Psoas muscle (tissue), 8 donors: ENCODE data around the gene PTOV1. TPM values are rescaled to one million over a fixed set of nuclear protein-coding genes. Genes with fewer than 3 reads are reported as not detected.

Experiments used
- ATAC-seq, 4 donors: fragments of 200-7000 bp; cut with Tn5 transposase; one replicate each; pipeline ENCODE4 v1.9.1; 2020; ENCODE audit warnings: moderate library complexity in 3 of 4, mild to moderate bottlenecking in 2 of 4
- DNase-seq, 2 donors: peaks; one replicate each; pipeline ENCODE4 v3.0.0-alpha.2; 2020
- H3K27ac ChIP-seq: fragments of 200-600 bp; one replicate; pipeline ENCODE4 v1.8.0; 2022
- H3K27me3 ChIP-seq, 3 donors: fragments of 200-600 bp in 1 of 3; one replicate each; pipeline versions ENCODE4 v1.6.1 to v1.8.0; 2013 to 2022; ENCODE audit warnings: low read length in 2 of 3, mild to moderate bottlenecking in 2 of 3, moderate library complexity in 1 of 3; ENCODE audit not compliant: insufficient read depth in 3 of 3
- H3K36me3 ChIP-seq, 2 donors: fragments of 200-600 bp in 1 of 2; one replicate each; pipeline versions ENCODE4 v1.6.1 to v1.8.0; 2013 to 2022; ENCODE audit warnings: low read depth in 1 of 2, mild to moderate bottlenecking in 1 of 2, moderate library complexity in 1 of 2; ENCODE audit not compliant: insufficient read depth in 1 of 2
- H3K4me1 ChIP-seq: fragments of 200-600 bp; one replicate; pipeline ENCODE4 v1.8.0; 2022
- H3K4me3 ChIP-seq: fragments of 200-600 bp; one replicate; pipeline ENCODE4 v1.8.0; 2022; ENCODE audit warnings: mild to moderate bottlenecking
- H3K9me3 ChIP-seq: fragments of 200-600 bp; one replicate; pipeline ENCODE4 v1.8.0; 2022
- CTCF ChIP-seq: fragments of 200-600 bp; IDR thresholded peaks from one replicate; pipeline ENCODE4 v1.8.0; 2022; ENCODE audit warnings: antibody characterized with exemption
- WGBS, 3 donors: extraction: QIAGEN DNeasy Blood & Tissue Kit; methylation state at CpG; one replicate each; pipeline versions ENCODE4 v1.1.6 to v1.1.7; 2013; 5-methylcytosine and 5-hydroxymethylcytosine counted together
- intact Hi-C, 2 donors: fragments of 100-400 bp; cut with DNase I; formaldehyde crosslinking; loops; one replicate each; pipeline versions ENCODE4 v1.11.0 to v1.14.2; 2022
- polyA plus RNA-seq, 3 donors: library from polyadenylated mRNA; stranded (reverse); fragments of 200-250 nt; gene quantifications; one replicate each; pipeline ENCODE4 v1.2.3, GENCODE V29; 2013
- total RNA-seq, 4 donors: library from RNA; stranded (reverse); fragmentation: NEBNext Ultra II Directional in 2 of 4; extraction: Animal tissue kit (Norgen Biotek cat#: 25700) in 2 of 4; gene quantifications; one replicate each; pipeline versions ENCODE4 v1.2.1 to v1.2.4, GENCODE V29; 2021 to 2023
- donor health status: healthy with polysubstance abuse.
- donor health status: DM: no; HTN: no; CAD: no; lungs with moderate emphysema.
- donor health status: Bipolar disorder and iron deficiency.
- donor health status: healthy.
- donor health status: DM: yes; HTN: yes; CAD: no.
- donor health status: DM: no; HTN: no; CAD: no.
- donor health status: DM: no; HTN: no; CAD: no.
- donor health status: DM: yes; HTN: yes; CAD: no.

PTOV1 gene
- total and polyA plus RNA-seq, 7 donors = 72.1 to 189 (median 122) TPM

DNA sequence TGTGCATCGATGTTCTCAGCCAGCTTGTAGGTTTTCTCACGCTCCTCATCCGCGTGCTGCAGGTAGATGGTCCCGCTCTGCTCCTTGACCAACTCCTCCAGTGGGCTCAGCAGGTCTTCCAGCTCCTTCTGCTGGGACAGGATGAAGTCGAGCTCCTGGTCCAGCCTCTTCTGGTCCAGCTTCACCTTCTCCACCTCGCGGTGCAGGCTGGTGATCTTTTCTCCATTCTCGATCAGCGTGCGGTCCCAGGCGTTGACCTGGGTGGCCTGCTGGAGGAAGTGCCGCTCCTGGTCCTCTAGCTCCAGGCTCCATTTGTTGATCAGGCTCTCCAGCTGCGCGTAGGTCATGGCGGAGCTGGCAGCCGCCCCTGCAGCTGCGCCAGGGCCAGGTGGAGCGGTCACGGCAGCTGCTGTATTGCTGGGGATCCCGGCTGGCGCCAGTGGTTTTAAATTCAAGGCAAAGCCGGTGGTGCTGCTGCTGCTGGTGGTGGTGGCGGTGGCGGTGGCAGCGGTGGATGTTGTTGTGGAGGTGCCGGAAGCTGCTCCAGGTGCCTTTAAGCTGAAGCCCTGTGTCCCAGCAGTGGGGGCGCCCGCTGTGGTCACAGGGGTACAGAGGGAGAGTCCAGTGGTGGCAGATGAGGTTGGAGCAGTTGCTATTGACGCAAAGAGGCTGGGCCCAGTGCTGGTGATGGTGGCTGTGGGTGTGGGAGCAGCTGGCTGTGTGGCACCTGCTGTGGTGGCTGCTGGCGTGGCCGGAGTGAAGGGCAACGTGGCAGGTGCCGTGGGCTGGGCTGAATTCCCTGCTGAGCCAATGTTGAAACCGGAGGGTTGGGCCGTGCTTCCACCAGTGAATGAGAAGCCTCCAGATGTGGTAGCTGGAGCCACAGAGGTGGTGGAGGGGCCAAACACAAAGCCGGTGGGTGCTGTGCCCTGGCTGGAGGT, 57.8 kb downstream of the PTOV1 start:
- ATAC-seq (no peak), DNase-seq (no peak)
- WGBS, 3 donors = 91 to 93% (median 92%) methylated on average over 36 to 37 of the region's 37 CpGs
- Histone ChIP-seq H3K36me3 (peaks cover 0 to 65% of the 10 kb centered on the region in 2 donors), H3K27ac (no peak overlapping the region), H3K4me3 (no peak overlapping the region), H3K4me1 (no peaks in the 10 kb centered on the region), H3K9me3 (no peaks in the 10 kb centered on the region), H3K27me3 (no peaks in the 10 kb centered on the region)
- no peak for TF ChIP-seq CTCF
- intact Hi-C loops = no loop called here

DNA sequence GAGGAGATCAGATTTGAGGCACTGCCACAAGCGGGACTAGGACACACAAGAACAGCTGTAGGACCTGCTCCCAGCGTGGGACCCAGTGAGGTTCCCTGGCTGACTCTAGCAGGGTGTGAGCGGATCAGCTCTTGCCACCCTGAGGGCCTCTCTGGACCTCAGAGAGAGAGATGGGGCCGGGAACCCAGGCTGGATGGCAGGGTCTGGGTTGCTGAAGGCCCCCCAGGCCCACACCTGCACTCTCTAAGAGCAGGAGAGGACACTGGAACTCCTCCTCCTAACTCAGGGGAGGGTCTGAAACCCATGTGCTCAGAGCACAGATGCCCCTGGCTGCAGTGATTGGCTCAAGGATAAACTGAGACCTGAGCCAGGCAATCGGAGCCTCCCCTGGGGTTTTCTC, 59.2 kb downstream of the PTOV1 start:
- H3K9me3 ChIP-seq = no peaks in the 10 kb centered on the region
- H3K4me1 ChIP-seq = no peaks in the 10 kb centered on the region
- peaks cover 0 to 71% of the 10 kb centered on the region in 2 donors for H3K36me3 ChIP-seq
- DNase-seq (no peak), ATAC-seq (no peak)
- no peak for TF ChIP-seq CTCF
- no peak overlapping the region for H3K4me3 ChIP-seq
- no peak overlapping the region for H3K27ac ChIP-seq
- WGBS, 3 donors = 77 to 84% (median 79%) methylated on average over 5 of the region's 5 CpGs
- intact Hi-C loops = no loop called here
- no peaks in the 10 kb centered on the region for H3K27me3 ChIP-seq

Other genes starting within 250 kb of the PTOV1 start
- 10 to 100 TPM; 22.6 to 57.0 (median 42.5) TPM for gene RRAS, start 211.0 kb upstream of the PTOV1 start, total RNA-seq
- gene RRAS, start 211.0 kb upstream of the PTOV1 start, polyA plus RNA-seq = 10 to 100 TPM; 39.9 to 49.8 (median 48.4) TPM
- gene SCAF1, start 208.9 kb upstream of the PTOV1 start, total RNA-seq = 10 to 100 TPM; 45.5 to 72.9 (median 61.0) TPM
- 10 to 100 TPM; 23.0 to 32.5 (median 23.8) TPM for gene SCAF1, start 208.9 kb upstream of the PTOV1 start, polyA plus RNA-seq
- 10 to 100 TPM; 10.3 to 22.1 (median 14.4) TPM for gene IRF3, start 185.3 kb upstream of the PTOV1 start, total RNA-seq
- gene IRF3, start 185.3 kb upstream of the PTOV1 start, polyA plus RNA-seq = 10 to 100 TPM; 18.2 to 26.5 (median 21.7) TPM
- gene BCL2L12, start 185.2 kb upstream of the PTOV1 start, total RNA-seq = 10 to 100 TPM; 13.0 to 21.5 (median 15.8) TPM
- gene BCL2L12, start 185.2 kb upstream of the PTOV1 start, polyA plus RNA-seq = 10 to 100 TPM; 28.3 to 42.7 (median 35.0) TPM
- gene PRMT1, start 173.9 kb upstream of the PTOV1 start, total RNA-seq = 100 to 1,000 TPM; 180 to 259 (median 198) TPM
- 100 to 1,000 TPM; 139 to 424 (median 208) TPM for gene PRMT1, start 173.9 kb upstream of the PTOV1 start, polyA plus RNA-seq
- gene ADM5, start 161.6 kb upstream of the PTOV1 start, total RNA-seq = 1 to 10 TPM in 2 of 4 donors, under 1 TPM in 2; 0.58 to 1.5 (median 1.0) TPM
- under 1 TPM; 0.38 to 0.48 (median 0.41) TPM for gene ADM5, start 161.6 kb upstream of the PTOV1 start, polyA plus RNA-seq
- 1 to 10 TPM in 1 of 4 donors, under 1 TPM in 3; 0.53 to 1.2 (median 0.70) TPM for gene CPT1C, start 160.0 kb upstream of the PTOV1 start, total RNA-seq
- gene CPT1C, start 160.0 kb upstream of the PTOV1 start, polyA plus RNA-seq = 1 to 10 TPM in 2 of 3 donors, under 1 TPM in 1; 0.34 to 1.1 (median 1.0) TPM
- under 1 TPM in 1 of 4 donors, not detected in 3; 0.24 TPM for gene TSKS, start 87.9 kb upstream of the PTOV1 start, total RNA-seq
- gene TSKS, start 87.9 kb upstream of the PTOV1 start, polyA plus RNA-seq = under 1 TPM; 0.18 to 0.27 (median 0.18) TPM
- gene AP2A1, start 84.2 kb upstream of the PTOV1 start, total RNA-seq = 100 to 1,000 TPM in 1 of 4 donors, 10 to 100 TPM in 3; 79.1 to 102 (median 84.3) TPM
- gene AP2A1, start 84.2 kb upstream of the PTOV1 start, polyA plus RNA-seq = 10 to 100 TPM; 58.2 to 81.7 (median 69.6) TPM
- gene FUZ, start 37.9 kb upstream of the PTOV1 start, total RNA-seq = 10 to 100 TPM; 20.9 to 33.7 (median 25.2) TPM
- gene FUZ, start 37.9 kb upstream of the PTOV1 start, polyA plus RNA-seq = 10 to 100 TPM; 15.9 to 38.8 (median 28.6) TPM
- 10 to 100 TPM; 43.0 to 97.8 (median 69.7) TPM for gene MED25, start 32.9 kb upstream of the PTOV1 start, total RNA-seq
- 100 to 1,000 TPM in 1 of 3 donors, 10 to 100 TPM in 2; 24.5 to 125 (median 92.5) TPM for gene MED25, start 32.9 kb upstream of the PTOV1 start, polyA plus RNA-seq
- 10 to 100 TPM; 20.6 to 28.2 (median 23.9) TPM for gene PNKP, start 16.4 kb downstream of the PTOV1 start, total RNA-seq
- gene PNKP, start 16.4 kb downstream of the PTOV1 start, polyA plus RNA-seq = 10 to 100 TPM; 16.7 to 31.9 (median 18.2) TPM
- 10 to 100 TPM; 56.0 to 82.8 (median 57.2) TPM for gene AKT1S1, start 26.2 kb downstream of the PTOV1 start, total RNA-seq
- gene AKT1S1, start 26.2 kb downstream of the PTOV1 start, polyA plus RNA-seq = 100 to 1,000 TPM in 1 of 3 donors, 10 to 100 TPM in 2; 48.0 to 103 (median 76.0) TPM
- 100 to 1,000 TPM in 2 of 4 donors, 10 to 100 TPM in 2; 81.8 to 107 (median 94.8) TPM for gene TBC1D17, start 26.5 kb downstream of the PTOV1 start, total RNA-seq
- 10 to 100 TPM; 36.3 to 62.0 (median 52.6) TPM for gene TBC1D17, start 26.5 kb downstream of the PTOV1 start, polyA plus RNA-seq
- gene IL4I1, start 45.7 kb downstream of the PTOV1 start, total RNA-seq = 1 to 10 TPM in 1 of 4 donors, under 1 TPM in 3; 0.21 to 3.3 (median 0.46) TPM
- gene IL4I1, start 45.7 kb downstream of the PTOV1 start, polyA plus RNA-seq = under 1 TPM; 0.05 to 0.46 (median 0.27) TPM
- gene ATF5, start 78.0 kb downstream of the PTOV1 start, total RNA-seq = 10 to 100 TPM; 13.3 to 31.8 (median 20.1) TPM
- 10 to 100 TPM in 2 of 3 donors, 1 to 10 TPM in 1; 10.0 to 39.4 (median 23.7) TPM for gene ATF5, start 78.0 kb downstream of the PTOV1 start, polyA plus RNA-seq
- gene NUP62, start 78.3 kb downstream of the PTOV1 start, total RNA-seq = 10 to 100 TPM; 35.3 to 46.8 (median 39.7) TPM
- 10 to 100 TPM; 21.1 to 46.3 (median 41.4) TPM for gene NUP62, start 78.3 kb downstream of the PTOV1 start, polyA plus RNA-seq
- gene SIGLEC11, start 110.0 kb downstream of the PTOV1 start, total RNA-seq = under 1 TPM in 3 of 4 donors, not detected in 1; 0.36 to 0.38 (median 0.37) TPM
- gene SIGLEC11, start 110.0 kb downstream of the PTOV1 start, polyA plus RNA-seq = under 1 TPM; 0.13 to 0.22 (median 0.21) TPM
- 10 to 100 TPM; 25.4 to 39.0 (median 29.2) TPM for gene VRK3, start 174.2 kb downstream of the PTOV1 start, total RNA-seq
- 10 to 100 TPM; 23.8 to 54.7 (median 26.2) TPM for gene VRK3, start 174.2 kb downstream of the PTOV1 start, polyA plus RNA-seq
- gene ZNF473, start 174.8 kb downstream of the PTOV1 start, total RNA-seq = 1 to 10 TPM; 4.9 to 8.9 (median 5.8) TPM
- gene ZNF473, start 174.8 kb downstream of the PTOV1 start, polyA plus RNA-seq = 1 to 10 TPM; 3.9 to 6.5 (median 4.1) TPM